NCI-H2227 (cell line): ENCODE results near the gene MINK1.
A peak's percentile ranks its signal among the peaks of the same experiment; 100 is the strongest.
"Not testable (repeated sequence)": the region's sequence is repeated elsewhere in the genome, so short reads cannot be mapped to it uniquely, and the experiment has no call there.

ENCODE experiments used
- DNase-seq: peaks from one replicate; lab custom pipeline; 2025; ENCODE audit not compliant: unreplicated experiment; lab: John Stamatoyannopoulos, UW

MINK1 gene

DNA sequence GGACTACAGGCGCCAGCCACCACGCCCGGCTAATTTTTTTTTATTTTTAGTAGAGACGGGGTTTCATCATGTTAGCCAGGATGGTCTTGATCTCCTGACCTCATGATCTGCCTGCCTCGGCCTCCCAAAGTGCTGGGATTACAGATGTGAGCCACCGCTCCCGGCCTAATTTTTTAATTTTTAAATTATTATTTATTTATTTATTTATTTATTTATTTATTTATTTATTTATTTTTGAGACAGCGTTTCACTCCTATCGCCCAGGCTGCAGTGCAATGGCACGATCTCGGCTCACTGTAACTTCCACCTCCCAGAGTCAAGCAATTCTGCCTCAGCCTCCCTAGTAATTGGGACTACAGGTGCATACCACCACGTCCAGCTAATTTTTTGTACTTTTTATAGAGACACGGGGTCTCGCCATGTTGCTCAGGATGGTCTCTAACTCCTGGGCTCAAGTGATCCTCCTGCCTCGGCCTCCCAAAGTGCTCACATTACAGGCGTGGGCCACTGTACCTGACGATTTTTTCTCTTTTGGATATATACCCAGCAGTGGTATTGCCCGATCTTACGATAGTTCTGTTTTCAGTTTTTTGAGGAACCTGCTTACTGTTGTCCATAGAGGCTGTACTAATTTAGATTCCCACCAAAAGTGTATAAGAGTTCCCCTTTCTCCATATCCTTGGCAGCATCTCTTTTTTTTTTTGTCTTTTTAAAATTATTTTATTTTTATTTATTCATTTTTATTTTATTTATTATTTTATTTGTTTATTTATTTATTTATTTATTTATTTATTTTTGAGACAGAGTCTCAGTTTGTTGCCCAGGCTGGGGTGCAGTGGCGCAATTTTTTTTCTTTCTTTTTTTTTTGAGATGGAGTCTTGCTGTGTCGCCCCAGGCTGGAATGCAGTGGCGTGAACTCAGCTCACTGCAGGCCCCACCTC, 36.2 kb downstream of the MINK1 start:
- DNase-seq: not testable (repeated sequence)

DNA sequence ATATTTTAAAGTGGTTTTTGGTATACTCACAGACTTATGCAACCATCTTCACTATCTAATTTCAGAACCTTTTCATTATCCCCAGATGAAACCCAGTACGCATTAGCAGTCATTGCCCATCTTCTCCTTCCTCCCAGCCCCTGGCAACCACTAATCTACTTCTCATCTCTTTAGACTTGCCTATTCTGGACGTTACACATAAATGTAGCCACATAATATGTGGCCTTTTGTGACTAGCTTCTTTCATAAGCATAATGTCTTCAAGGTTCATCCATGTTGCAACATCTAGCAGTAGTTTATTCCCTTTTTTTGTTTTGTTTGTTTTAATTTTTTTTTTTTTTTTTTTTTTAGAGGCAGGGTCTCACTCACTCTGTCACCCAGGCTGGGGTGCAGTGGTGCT, 37.7 kb downstream of the MINK1 start:
- DNase-seq: no peak

DNA sequence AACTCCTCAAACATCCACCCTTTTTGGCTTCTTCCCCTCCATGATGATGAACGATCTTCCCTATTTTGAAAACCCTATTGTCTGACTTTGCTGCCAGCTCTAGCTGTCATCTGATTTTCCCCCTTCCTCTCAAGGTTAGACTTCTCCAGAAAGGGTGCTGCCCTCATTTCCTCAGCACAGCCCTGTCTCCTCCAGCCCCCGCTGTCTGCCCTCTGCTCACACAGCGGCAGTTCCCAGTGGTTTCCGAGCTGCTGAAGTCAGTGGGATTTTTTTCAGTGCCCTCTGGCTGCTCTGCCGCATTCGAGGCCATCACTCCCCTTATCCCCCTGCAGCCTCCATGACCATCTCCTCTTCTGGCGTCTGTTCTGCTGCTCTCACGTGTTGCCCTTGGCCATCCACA, 39.6 kb downstream of the MINK1 start:
- DNase-seq: no peak

DNA sequence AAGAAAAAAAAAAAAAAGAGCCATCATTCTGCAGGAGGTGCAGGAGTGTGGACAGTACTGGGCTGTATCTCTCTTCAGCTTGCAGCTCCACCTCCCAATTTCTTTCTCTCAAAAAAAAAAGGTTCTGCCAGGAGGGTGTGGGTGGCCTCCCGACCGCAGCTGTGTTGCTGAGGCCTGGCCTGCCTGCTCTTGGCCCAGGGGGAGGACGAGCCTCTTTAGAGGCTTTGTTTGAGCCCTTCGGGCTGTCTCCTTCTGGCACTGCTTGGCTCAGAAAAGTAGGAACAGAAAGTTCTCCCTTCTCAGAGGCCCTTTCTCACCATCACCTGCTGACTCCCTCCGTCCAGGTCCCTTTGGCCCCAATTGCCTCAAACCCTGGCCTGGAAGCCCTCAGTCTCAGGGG, 43.9 kb downstream of the MINK1 start:
- DNase-seq: no peak

DNA sequence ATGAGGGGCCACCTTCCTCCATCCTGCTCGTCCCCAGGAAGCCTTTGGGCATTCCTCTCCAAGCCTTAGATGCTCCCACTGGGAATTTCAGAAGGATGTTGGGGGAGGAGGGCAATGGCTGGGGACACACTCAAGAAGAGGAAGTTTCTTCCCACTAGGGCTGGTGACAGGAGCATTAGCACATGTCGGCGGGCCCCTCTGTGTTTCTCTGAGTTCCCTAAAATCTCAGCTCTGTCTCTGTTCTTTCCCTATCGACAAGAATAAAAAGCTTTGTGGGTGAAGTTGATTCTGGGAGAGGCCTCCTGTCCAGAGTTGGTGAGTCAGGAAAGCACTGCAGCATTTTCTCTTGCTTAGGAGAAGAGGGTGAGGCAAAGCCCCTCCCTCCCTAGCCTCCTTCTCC, 46.5 kb downstream of the MINK1 start:
- no peak for DNase-seq

DNA sequence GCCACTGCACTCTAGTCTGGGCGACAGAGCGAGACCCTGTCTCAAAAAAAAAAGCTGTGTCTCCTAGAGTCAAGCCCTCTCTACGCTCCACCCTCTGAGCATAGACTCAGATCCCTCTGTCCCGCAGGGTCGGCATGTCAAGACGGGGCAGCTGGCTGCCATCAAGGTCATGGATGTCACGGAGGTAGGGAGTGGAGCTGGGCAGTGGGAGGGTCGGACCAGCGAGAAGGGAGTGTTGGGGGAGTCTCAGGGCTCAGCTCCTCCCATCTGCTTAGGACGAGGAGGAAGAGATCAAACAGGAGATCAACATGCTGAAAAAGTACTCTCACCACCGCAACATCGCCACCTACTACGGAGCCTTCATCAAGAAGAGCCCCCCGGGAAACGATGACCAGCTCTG, 47.7 kb downstream of the MINK1 start:
- DNase-seq: no peak

DNA sequence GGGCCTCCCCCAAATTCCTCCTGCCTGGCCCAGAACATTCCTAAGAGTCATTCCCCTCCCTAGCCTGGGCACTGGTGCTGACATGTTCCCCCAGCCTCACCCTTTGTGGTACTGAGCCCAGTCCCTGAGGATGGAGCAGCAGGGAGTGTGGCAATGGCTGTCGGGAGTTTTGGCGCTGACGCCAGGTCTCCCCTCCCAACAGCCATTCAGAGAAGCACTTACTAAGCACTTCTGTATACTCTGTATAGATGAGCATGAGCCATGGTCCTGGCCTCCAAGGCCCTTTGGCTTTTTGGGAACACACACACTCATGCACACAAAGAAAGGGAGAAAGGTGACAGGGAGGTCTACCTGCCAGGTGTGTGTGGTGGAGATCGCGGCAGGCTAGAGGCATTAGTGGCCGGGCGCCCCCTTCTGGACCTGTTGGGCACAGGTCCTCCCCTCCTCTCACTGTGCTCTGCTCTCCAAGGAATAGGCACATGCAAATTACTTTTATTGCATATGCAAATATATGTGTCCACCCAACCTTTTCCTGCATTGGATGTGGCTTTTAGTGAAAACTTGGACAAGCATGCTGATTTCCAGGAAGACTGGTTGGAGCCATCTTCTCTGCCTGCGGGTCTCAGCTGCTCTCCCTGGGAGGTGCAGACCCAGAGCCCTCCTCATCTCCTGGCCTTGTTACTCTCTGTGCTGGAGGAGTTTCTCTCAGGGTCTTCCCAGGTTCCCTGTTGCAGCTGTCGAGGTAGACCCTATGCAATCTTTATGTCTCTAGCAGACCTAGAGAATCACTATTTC, 48.8 kb downstream of the MINK1 start:
- DNase-seq: peak; percentile 45

DNA sequence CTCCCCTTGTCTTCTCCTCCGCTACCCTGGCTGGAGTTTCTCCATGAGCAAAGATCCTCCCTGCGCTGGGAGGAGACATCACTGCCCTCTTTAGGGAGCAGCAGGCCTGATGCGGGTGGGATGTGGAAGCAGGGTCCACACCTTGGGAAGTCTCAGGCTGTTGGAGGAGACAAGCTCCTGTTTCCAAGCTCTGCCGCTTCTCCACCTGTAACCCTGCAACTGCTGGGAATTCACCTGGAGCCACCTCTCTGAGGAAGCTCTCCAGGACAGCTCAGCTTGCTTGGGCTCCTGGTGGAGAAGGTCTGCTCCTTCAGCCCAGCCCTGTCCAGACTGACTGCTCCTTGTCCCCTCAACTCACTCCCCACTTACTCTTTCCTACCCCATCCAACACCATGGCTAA, 51.3 kb downstream of the MINK1 start:
- no peak for DNase-seq

DNA sequence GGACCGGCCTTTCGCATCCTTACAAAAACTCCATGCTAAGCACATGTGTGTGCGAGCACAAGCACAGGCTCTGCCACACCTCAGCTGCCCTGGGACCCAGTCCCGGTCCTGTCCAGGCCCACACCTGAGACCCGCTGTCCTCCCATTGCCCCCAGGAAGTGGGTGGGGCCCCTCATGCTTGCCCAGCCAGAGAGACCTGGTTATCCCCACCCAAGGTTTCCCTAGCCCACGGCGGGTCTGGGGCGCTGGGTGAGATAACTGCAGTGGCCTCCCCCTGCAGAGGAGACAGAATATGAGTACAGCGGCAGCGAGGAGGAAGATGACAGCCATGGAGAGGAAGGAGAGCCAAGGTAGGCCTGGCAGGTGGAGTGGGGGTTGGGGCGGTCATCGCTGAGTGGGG, 53.7 kb downstream of the MINK1 start:
- no peak for DNase-seq

DNA sequence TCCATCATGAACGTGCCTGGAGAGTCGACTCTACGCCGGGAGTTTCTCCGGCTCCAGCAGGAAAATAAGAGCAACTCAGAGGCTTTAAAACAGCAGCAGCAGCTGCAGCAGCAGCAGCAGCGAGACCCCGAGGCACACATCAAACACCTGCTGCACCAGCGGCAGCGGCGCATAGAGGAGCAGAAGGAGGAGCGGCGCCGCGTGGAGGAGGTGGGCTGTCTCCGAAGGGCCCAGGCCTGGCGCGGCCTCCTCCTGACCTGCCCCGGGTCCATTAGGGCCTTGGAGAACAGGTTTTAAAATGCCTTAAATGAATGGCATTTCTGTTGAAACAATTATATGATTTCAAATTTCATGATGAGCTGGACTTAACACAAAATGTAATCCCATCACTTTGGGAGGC, 54.4 kb downstream of the MINK1 start:
- no peak for DNase-seq

DNA sequence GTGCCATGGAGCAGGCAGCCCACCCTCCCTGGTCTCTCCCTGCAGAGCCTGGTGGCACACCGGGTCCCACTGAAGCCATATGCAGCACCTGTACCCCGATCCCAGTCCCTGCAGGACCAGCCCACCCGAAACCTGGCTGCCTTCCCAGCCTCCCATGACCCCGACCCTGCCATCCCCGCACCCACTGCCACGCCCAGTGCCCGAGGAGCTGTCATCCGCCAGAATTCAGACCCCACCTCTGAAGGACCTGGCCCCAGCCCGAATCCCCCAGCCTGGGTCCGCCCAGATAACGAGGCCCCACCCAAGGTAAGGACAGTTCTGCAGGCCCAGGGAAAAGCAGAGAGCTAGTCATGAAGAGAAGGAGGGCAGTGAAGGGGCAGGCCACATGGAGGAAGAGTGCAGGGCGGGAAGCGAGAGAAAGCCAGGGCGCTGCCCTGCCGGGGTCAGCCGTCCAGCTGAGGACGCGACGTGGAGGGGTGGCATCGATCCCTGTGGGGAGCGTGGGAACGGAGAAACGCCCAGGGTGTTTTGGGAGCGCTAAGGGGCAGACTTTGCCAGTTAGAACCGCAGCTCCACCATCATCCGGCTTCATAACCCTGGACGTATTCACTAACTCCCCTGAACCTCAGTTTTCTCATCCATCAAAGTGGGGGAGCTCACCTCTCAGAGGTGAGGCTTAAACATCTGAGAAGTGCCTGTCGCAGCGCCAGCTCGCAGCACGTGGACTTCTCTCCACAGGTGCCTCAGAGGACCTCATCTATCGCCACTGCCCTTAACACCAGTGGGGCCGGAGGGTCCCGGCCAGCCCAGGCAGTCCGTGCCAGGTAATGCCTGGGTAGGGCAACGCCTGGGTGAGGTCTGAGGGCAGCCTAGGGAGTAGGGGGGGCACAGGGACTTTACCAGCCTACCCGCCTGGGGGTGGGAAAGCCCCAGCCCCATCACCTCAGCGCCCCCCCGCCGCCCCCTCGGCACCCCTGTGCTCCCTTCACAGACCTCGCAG, 58.6 kb downstream of the MINK1 start:
- no peak for DNase-seq

DNA sequence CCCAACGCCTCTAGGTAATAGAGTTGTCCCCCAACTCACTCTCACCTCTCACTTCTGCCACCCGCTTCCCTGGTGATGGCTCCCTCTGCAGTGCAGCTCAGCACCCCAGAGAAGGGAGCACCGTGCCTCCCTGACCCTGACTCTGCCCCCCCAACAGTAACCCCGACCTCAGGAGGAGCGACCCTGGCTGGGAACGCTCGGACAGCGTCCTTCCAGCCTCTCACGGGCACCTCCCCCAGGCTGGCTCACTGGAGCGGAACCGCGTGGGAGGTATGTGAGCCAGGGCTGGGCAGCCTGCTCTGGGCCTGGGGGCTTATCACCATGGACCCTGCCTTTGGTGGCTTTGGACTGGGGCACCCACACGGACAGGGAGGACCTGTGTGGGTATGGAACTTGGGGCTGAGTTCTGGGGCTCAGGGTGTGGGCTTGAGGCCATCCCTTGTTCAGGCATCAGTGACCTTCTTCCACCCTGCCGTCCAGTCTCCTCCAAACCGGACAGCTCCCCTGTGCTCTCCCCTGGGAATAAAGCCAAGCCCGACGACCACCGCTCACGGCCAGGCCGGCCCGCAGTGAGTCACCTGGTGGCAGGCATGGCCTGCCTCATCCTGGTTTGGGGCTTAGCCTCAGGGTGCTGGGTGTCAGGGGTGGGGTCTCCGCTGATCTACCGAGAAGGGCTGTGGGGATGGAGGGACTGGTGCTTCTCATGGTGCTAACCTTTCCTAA, 59.5 kb downstream of the MINK1 start:
- DNase-seq: no peak

DNA sequence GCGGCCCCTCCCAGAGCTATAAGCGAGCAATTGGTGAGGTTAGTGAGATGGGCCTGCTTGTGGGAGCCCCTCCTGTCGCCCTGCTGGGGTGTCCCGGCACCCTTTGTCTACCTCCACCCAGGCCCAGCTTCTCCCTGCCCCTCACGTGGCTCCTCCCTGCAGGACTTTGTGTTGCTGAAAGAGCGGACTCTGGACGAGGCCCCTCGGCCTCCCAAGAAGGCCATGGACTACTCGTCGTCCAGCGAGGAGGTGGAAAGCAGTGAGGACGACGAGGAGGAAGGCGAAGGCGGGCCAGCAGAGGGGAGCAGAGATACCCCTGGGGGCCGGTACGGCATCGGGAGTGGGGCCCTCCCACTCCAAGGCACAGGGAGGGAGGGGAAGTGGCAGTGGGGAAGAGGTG, 60.1 kb downstream of the MINK1 start:
- no peak for DNase-seq

DNA sequence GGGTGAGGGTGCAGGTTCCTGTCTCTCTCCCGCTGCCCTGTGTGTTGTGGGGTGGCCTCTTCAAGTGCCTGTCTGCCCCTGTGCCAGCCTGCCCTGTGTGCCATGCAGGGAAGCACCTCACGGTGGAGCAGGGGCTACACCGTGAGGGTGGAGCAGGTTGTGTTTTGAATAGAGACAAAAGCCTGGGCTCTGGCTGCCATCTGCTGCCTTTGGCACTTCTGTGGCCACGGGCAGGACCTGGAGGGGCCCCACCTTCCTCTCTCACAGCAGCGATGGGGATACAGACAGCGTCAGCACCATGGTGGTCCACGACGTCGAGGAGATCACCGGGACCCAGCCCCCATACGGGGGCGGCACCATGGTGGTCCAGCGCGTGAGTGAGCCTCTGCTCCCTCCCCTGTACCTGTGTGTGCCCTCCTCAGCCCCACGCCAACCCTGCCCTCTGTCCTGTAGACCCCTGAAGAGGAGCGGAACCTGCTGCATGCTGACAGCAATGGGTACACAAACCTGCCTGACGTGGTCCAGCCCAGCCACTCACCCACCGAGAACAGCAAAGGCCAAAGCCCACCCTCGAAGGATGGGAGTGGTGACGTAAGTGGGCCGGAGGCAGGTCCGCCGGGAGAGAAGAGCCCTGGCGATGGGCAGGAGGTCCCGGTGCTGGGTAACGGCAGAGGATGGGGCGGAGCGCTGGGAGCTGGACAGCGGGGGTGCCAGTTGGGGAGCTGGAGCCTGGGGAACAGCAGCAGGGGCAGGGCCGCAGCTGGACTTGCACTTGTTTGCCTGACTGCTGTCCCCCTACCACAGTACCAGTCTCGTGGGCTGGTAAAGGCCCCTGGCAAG, 60.8 kb downstream of the MINK1 start:
- no peak for DNase-seq

DNA sequence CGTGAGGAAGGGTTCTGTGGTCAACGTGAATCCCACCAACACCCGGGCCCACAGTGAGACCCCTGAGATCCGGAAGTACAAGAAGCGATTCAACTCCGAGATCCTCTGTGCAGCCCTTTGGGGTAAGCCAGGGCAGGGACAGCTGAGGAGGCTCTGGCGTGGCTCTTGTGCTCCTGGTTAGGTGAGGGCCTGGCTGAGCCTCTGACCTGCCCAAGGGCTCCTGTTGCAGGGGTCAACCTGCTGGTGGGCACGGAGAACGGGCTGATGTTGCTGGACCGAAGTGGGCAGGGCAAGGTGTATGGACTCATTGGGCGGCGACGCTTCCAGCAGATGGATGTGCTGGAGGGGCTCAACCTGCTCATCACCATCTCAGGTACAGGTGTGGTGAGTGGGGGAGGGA, 62.0 kb downstream of the MINK1 start:
- no peak for DNase-seq

DNA sequence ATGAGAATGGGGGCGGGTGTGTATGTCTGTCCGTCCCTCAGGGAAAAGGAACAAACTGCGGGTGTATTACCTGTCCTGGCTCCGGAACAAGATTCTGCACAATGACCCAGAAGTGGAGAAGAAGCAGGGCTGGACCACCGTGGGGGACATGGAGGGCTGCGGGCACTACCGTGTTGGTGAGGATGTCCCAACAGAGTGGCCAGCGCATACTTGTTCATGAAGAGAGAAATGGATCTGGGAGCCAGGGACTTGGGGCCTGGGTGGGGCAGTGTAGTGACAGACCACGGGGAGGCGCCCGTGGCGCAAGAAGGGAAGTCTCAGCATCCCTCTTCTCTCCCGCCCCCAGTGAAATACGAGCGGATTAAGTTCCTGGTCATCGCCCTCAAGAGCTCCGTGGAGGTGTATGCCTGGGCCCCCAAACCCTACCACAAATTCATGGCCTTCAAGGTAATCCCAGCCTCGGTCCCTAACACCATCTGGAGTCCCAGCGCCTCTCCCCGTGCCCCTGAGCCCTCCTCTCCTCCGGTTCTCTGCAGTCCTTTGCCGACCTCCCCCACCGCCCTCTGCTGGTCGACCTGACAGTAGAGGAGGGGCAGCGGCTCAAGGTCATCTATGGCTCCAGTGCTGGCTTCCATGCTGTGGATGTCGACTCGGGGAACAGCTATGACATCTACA, 62.7 kb downstream of the MINK1 start:
- DNase-seq: no peak

DNA sequence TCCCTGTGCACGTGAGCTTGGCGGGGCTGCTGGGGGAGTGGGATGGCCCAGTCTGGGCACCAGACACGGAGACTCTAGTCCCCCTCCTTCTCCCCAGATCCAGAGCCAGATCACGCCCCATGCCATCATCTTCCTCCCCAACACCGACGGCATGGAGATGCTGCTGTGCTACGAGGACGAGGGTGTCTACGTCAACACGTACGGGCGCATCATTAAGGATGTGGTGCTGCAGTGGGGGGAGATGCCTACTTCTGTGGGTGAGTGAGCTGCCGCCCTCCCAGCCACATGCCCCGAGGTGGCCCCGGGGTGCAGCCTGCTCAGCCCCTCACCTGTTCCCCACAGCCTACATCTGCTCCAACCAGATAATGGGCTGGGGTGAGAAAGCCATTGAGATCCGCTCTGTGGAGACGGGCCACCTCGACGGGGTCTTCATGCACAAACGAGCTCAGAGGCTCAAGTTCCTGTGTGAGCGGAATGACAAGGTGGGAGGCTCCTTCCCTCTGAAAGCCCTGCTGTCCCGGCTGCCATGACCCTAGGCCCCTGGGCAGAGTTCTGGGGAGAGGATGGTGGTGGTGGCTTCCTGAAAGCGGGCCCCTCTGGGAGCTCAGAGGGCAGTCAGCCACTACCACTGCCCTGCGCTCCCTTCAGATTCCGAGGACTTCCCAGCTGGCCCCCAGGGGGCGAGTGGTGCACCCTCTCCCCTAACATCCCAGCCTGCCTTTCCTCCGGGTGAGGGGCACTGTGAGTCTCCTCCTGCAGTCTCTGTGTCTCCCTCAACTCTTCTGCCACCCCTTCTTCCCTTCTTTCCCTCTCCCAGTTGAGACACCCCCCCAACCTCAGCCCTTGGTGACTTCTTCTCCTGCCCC, 63.4 kb downstream of the MINK1 start:
- no peak for DNase-seq

DNA sequence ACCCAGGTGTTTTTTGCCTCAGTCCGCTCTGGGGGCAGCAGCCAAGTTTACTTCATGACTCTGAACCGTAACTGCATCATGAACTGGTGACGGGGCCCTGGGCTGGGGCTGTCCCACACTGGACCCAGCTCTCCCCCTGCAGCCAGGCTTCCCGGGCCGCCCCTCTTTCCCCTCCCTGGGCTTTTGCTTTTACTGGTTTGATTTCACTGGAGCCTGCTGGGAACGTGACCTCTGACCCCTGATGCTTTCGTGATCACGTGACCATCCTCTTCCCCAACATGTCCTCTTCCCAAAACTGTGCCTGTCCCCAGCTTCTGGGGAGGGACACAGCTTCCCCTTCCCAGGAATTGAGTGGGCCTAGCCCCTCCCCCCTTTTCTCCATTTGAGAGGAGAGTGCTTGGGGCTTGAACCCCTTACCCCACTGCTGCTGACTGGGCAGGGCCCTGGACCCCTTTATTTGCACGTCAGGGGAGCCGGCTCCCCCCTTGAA, 64.1 kb downstream of the MINK1 start:
- no peak for DNase-seq
